ENCODE measurements around the gene PTGS1. TPM values are rescaled to one million over a fixed set of nuclear protein-coding genes. Genes with fewer than 3 reads are reported as not detected.
"Not testable (repeated sequence)": the region's sequence is repeated elsewhere in the genome, so short reads cannot be mapped to it uniquely, and the experiment has no call there.

The PTGS1 gene
- total and polyA plus RNA-seq, 4 donors = 0.84 to 5.3 (median 1.1) TPM

GRCh38 chr9:122406070-122406890 is 35.5 kb downstream of the PTGS1 start:
- no peak for DNase-seq (ENCODE audit: low spot score)
- no peak overlapping the region for H3K9ac ChIP-seq (ENCODE audit: low read depth in 1 of 2, low read length in 2 of 2)
- peaks cover 0 to 4% (median 1%) of the 10 kb centered on the region in 4 donors for H3K9me3 ChIP-seq (ENCODE audit: control insufficient read depth in 4 of 4, low read length in 3 of 4)
- H3K27ac ChIP-seq (ENCODE audit: low read depth in 1 of 2, low read length in 2 of 2) = no peak overlapping the region
- H3K36me3 ChIP-seq (ENCODE audit: control insufficient read depth in 4 of 4, insufficient read depth in 3 of 4, low read depth in 1 of 4, low read length in 3 of 4) = no peaks in the 10 kb centered on the region
- peak overlapping the region in 1 of 3 donors; percentile 45 for H3K4me3 ChIP-seq (ENCODE audit: low read depth in 1 of 3, low read length in 3 of 3)
- TF ChIP-seq ATF3 (IDR thresholded peaks at IDR 0.05) (no peak), EGR1 (IDR thresholded peaks at IDR 0.05; ENCODE audit: low read depth in 2 of 2) (no peak), RAD21 (IDR thresholded peaks at IDR 0.05) (no peak), FOXA1 (IDR thresholded peaks at IDR 0.05) (no peak), HNF4A (conservative IDR thresholded peaks at IDR 0.05) (no peak), RXRA (IDR thresholded peaks at IDR 0.05) (no peak), GABPA (IDR thresholded peaks at IDR 0.05 in 1 of 2, conservative IDR thresholded peaks at IDR 0.05 in 1 of 2) (no peak), NR2F2 (IDR thresholded peaks at IDR 0.05) (no peak), SP1 (IDR thresholded peaks at IDR 0.05) (no peak), ZBTB33 (IDR thresholded peaks at IDR 0.05) (no peak), REST (IDR thresholded peaks at IDR 0.05) (no peak), TAF1 (conservative IDR thresholded peaks at IDR 0.05) (no peak), CTCF (IDR thresholded peaks at IDR 0.05; ENCODE audit: low read depth, low read length, missing input control) (no peak), HNF4G (IDR thresholded peaks at IDR 0.05) (no peak), JUND (IDR thresholded peaks at IDR 0.05) (no peak), MAX (IDR thresholded peaks at IDR 0.05) (no peak), YY1 (IDR thresholded peaks at IDR 0.05) (no peak), FOXA2 (IDR thresholded peaks at IDR 0.05) (no peak)
- H3K4me1 ChIP-seq (ENCODE audit: control insufficient read depth in 4 of 4, insufficient read depth in 4 of 4, low read length in 3 of 4) = peaks cover 0 to 3% (median 0%) of the 10 kb centered on the region in 4 donors
- 12% methylated on average over 61 of the region's 61 CpGs for WGBS
- H3K27me3 ChIP-seq (ENCODE audit: control insufficient read depth in 4 of 4, insufficient read depth in 4 of 4, low read length in 3 of 4) = no peaks in the 10 kb centered on the region

GRCh38 chr9:122414108-122414507 is 43.3 kb downstream of the PTGS1 start:
- H3K27me3 ChIP-seq (ENCODE audit: control insufficient read depth in 4 of 4, insufficient read depth in 4 of 4, low read length in 3 of 4); H3K27ac ChIP-seq (ENCODE audit: low read depth in 1 of 2, low read length in 2 of 2); H3K36me3 ChIP-seq (ENCODE audit: control insufficient read depth in 4 of 4, insufficient read depth in 3 of 4, low read depth in 1 of 4, low read length in 3 of 4); DNase-seq (ENCODE audit: low spot score); H3K9ac ChIP-seq (ENCODE audit: low read depth in 1 of 2, low read length in 2 of 2); H3K9me3 ChIP-seq (ENCODE audit: control insufficient read depth in 4 of 4, low read length in 3 of 4); H3K4me3 ChIP-seq (ENCODE audit: low read depth in 1 of 3, low read length in 3 of 3); H3K4me1 ChIP-seq (ENCODE audit: control insufficient read depth in 4 of 4, insufficient read depth in 4 of 4, low read length in 3 of 4): not testable (repeated sequence)
- 66% methylated on average over 7 of the region's 7 CpGs for WGBS
